IPS-18c (cell line): ENCODE results near the gene SCNN1B.
"Not testable (repeated sequence)": the region's sequence is repeated elsewhere in the genome, so short reads cannot be mapped to it uniquely, and the experiment has no call there.

Source experiments
- H3K4me3 ChIP-seq: 2 replicates; pipeline ENCODE4 v1.7.0; 2013; ENCODE audit warnings: low read depth, mild to moderate bottlenecking, low read length, moderate library complexity; ENCODE audit not compliant: insufficient read depth
- H3K9me3 ChIP-seq: one replicate; pipeline ENCODE4 v1.6.1; 2013; ENCODE audit warnings: mild to moderate bottlenecking, low read length, moderate library complexity; ENCODE audit not compliant: control insufficient read depth, insufficient read depth

SCNN1B gene

DNA sequence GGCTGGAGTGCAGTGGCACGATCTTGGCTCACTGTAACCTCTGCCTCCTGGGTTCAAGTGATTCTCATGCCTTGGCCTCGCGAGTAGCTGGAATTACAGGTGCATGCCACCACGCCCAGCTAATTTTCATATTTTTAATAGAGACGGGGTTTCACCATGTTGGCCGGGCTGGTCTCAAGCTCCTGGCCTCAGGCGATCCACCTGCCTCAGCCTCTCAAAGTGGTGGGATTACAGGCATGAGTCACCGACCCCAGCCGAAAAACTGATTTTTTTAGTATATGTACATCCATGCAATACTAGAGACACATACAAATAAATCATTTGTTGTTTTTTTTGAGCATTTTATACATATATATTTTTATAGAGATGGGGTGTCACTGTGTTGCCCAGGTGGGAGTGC lies 79.6 kb downstream of the SCNN1B start:
- not testable (repeated sequence) for H3K4me3 ChIP-seq, H3K9me3 ChIP-seq

DNA sequence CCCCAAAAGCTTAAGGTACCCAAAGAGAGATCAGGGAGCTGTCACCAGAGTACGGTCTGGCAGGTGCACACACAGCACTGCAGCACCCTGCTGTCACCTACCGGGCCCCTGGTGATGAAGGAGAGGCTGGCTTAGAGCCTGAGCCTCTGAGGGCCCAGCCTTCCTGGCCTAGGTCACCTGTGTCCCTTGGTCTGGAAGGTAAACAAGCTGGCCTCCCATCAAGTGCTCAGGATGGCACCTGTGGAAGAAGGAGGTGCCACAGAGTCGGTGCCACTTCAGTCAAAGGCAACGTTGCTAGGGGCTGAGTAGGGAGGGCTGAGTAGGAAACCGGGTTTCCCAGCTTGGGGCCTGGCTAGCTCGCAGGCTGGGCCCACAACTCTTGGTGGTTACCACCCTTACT lies 80.2 kb downstream of the SCNN1B start:
- H3K9me3 ChIP-seq: no peaks in the 10 kb centered on the region
- H3K4me3 ChIP-seq: no peak overlapping the region

DNA sequence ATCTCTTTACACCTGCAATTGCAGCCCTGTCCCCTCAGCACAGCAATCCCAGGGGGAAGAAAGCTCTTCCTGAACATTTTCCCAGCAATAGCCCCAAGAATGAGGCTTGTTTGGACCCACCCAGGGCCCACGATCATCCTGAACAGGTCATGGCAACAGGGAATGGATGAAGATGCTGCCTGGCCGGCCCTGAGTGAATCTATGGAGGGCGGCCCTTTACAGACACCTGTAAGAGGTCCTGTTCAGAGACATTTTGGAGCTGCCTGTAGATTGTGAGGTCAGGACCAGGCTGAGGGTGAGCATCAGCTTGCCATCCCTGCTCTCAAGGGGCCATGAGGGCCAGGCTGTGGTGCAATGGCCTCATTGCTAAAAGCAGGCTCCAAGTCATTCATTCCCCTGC lies 81.8 kb downstream of the SCNN1B start:
- Histone ChIP-seq H3K9me3 (no peaks in the 10 kb centered on the region), H3K4me3 (no peak overlapping the region)

DNA sequence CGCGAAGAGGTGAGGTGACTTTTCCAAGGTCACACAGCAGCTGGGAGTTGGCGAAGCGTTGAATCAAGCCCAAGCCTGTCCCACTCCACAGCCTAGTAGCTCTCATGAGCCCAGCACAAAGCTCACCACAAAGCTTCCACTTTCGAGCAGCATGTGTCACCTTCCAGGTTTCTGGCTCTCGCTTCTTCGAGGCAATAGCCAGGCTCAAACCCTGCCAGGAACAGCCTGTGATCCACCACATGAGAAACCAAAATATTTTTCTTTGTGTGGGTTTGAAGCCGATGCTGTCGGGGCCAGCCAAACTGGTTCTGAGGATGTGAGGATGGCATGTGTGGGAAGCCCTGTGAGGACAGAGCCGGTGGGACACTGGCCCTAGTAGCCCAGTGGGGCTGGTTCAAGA lies 82.8 kb downstream of the SCNN1B start:
- H3K9me3 ChIP-seq: no peaks in the 10 kb centered on the region
- no peak overlapping the region for H3K4me3 ChIP-seq

DNA sequence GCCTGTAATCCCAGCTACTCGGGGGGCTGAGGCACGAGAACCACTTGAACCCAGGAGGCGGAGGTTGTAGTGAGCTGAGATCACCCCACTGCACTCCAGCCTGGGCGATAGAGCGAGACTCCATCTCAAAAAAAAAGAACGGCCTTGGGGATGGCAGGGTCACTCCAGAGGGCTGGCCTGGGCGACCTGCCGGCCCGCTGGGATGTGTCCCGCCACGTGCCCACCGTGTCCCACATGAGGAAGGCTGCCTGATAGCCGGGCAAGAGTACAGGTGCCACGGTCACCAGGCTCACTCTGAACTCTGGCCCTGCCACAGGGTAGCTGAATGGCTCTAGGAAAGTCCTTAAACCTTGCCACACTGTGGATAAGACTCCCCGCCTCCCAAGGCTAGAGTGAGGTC lies 83.3 kb downstream of the SCNN1B start:
- Histone ChIP-seq H3K4me3 (no peak overlapping the region), H3K9me3 (peaks cover 2% of the 10 kb centered on the region)

DNA sequence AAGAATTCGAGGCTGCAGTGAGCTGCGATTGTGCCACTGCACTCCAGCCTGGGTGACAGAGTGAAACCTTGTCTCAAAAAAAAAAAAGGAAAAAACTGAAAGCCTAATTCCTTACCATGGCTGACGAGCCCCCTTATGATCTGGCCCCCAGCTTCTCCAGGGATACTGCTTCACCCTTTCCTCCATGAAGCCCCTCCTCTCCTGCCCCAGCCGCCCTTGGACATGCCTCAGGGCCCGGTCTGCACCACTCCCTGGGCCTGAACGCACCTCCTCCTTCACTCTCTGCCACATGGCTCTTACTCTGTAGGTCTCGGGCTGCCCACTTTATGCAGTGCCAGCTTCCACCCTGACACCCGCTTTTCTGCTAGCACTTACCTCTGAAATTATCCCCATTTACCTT lies 85.6 kb downstream of the SCNN1B start:
- Histone ChIP-seq H3K9me3 (peaks cover 2% of the 10 kb centered on the region), H3K4me3 (no peak overlapping the region)

DNA sequence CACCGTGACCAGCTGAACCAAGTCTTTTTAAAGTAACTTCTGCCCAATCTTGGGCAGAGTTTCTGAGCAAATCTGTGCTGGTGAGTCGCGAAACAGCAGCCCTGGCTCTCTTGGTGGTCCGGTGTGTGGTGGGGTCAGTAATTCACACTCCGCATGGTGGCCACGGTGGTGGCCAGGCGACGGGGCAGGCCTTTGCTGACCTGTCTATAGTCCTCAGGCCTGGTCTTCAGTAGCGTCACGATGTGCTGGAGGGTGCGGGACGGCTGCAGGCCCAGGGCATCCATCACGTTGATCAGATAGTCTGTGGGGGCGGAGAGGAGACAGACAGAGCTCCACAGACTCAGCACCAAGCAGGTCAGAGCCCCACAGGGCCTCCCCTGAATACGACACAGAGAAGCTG lies 86.7 kb downstream of the SCNN1B start:
- peaks cover 2% of the 10 kb centered on the region for H3K9me3 ChIP-seq
- H3K4me3 ChIP-seq: no peak overlapping the region

DNA sequence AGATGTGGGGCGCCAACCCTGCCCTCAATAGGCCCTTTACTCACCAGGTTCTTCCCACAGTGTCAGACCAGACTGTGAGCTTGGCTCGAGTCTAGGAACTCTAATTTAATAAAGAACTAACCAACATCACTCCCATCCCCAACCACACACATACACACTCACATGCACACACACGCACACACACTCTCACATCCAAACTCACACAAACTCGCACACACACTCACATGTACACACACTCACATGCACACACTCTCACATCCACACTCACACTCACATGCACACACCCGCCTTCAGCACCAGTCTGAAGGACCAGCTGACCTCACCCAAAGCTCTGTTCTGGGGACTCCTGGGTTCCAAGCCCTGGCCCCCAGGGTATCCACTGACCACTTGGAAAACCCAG lies 87.1 kb downstream of the SCNN1B start:
- H3K9me3 ChIP-seq: peaks cover 2% of the 10 kb centered on the region
- no peak overlapping the region for H3K4me3 ChIP-seq

DNA sequence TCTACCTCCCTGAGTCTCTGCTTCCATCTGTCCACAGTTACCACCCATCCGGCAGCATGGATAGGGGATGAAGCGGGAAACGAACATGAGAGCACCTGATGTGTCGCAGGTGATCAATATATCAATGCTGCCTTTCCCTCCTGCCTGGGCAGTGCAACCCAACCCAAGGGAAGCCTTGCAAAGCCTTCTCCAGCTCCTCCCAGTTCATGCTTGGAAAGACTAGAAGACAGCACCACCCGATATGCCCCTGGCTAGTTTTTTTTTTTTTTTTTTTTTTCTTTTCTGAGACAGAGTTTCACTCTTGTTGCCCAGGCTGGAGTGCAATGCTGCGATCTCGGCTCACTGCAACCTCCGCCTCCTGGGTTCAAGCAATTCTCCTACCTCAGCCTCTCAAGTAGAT lies 87.8 kb downstream of the SCNN1B start:
- H3K9me3 ChIP-seq, H3K4me3 ChIP-seq: not testable (repeated sequence)

DNA sequence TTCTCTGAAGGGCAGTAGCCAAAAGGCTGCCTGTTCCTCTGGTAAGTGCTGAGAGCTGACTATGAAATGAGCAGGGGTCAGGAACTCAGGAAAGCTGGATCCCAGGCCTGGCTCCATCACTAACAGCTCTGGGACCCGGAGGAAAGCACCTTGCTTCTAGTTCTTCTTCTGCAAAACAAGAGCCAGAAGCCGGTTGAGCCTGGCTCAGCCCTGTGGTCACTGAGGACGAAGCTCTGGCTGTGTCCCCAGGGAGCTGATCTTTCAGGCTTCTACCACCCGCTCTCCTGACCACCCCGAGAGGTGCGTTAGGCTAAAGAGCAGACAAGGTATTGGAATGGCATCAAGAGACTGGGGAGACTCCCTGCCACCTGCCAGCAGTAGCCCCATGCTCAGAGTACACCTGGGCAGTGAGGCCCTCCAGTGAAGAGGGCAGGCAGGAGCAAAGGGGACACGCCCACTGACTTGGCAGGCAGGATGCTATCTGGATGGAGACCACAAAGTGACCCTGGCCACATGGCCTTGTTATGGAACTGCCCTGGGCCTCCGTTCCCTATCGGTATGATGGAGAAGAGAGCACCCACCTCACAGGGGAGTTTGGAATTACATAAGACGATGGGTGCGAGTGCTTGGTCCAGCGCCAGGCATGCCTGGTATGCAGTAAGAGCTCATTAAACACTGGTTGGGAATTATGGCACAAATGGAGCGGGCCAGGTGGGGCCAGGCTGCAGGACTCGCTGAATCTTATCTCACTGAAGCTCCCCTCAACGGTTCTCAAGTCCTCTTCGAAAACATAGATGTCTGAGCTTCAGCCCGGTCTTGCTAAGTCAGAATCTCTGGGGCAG lies 89.5 kb downstream of the SCNN1B start:
- peaks cover 2% of the 10 kb centered on the region for H3K9me3 ChIP-seq
- H3K4me3 ChIP-seq: no peak overlapping the region

DNA sequence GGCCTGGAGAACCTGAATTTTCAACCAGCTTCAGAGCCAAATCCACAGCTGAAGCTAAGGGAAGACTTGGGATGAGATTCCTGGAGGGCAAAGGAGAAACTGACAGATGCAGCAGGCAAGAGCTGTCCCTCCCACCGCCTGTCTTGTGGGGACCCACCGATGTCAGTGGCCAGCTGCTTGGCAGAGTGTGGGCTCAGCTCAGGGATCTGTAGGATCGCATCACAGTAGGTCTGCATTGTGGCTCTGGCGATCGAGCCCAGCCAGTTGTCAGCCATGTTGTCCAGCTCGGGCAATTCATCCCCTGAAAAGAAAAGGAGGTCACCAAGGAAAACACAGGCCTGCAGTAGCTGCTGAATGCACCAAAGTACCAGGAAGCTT lies 90.1 kb downstream of the SCNN1B start:
- Histone ChIP-seq H3K4me3 (no peak overlapping the region), H3K9me3 (peaks cover 2% of the 10 kb centered on the region)

DNA sequence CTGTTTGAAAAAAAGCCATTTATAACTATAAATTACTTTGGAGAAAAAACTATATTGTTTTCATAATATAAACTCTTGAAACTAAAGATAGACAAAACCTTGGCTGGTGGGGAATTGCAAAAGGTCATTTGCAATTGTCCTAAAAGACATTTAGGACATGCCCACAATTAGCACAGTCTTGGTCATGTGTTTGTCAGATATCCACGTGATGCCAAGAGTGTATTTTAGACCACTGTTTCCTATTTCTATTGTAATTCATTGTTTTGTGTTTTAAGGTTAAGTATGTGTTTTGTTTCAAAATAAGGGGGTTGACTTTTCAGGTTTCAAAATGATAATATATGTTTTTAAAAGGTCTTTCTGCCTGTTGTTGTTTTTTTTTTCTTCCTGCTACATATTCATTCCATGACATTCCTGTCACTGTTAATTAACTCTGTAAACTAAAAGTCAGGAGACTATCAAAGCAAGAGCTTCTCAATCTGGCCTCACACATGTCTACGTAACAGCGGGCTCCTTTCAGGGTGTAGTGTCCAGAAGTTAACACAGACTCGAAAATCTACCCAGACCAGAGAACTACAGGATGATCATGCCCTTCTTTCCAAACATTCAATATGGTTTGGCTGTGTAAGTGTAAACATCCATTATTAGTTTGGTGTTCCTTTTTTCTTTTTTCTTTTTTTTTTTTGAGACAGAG lies 92.2 kb downstream of the SCNN1B start:
- peaks cover 2% of the 10 kb centered on the region for H3K9me3 ChIP-seq

DNA sequence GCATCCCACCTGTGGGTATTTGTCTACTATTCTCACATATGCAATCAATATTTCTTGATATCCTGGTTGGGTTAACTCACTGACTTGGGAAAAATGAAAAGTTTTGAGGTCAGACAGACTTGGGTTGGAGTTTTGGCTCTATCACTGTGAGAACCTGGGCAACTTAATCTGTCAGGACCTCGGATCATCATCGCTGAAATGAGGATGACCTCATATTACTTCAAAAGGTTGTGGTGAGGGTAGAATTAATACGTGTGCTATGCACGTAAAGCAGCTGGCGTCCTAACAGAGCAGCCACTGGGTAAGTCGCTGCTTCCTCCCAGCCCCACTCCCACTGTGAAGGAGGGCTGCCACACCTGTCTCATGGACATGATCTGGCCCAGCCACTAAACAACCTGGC lies 93.6 kb downstream of the SCNN1B start:
- H3K4me3 ChIP-seq: no peak overlapping the region
- H3K9me3 ChIP-seq: no peaks in the 10 kb centered on the region

More for the DNA sequence above, 92.2 kb downstream of the SCNN1B start:
- H3K4me3 ChIP-seq: no peak overlapping the region

DNA sequence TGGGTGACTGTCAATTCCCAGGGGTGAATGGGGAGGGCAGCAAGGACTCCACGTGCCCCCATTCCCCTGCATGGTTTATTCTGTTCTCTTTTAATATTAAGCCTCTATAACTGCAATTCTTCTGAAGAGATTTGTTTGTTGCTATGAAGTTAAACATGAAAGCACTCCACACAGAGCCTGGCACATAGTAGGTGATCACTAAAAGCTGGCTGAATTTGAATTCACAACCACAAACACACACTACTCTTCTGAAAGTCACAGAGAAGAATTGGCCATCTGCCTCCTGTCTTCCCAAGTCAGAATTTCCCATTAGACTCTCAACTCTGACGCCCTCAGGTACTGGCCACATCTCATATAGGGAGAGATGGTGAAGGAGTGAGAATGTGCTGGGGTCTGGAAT lies 95.4 kb downstream of the SCNN1B start:
- H3K4me3 ChIP-seq: no peak overlapping the region
- H3K9me3 ChIP-seq: no peaks in the 10 kb centered on the region

DNA sequence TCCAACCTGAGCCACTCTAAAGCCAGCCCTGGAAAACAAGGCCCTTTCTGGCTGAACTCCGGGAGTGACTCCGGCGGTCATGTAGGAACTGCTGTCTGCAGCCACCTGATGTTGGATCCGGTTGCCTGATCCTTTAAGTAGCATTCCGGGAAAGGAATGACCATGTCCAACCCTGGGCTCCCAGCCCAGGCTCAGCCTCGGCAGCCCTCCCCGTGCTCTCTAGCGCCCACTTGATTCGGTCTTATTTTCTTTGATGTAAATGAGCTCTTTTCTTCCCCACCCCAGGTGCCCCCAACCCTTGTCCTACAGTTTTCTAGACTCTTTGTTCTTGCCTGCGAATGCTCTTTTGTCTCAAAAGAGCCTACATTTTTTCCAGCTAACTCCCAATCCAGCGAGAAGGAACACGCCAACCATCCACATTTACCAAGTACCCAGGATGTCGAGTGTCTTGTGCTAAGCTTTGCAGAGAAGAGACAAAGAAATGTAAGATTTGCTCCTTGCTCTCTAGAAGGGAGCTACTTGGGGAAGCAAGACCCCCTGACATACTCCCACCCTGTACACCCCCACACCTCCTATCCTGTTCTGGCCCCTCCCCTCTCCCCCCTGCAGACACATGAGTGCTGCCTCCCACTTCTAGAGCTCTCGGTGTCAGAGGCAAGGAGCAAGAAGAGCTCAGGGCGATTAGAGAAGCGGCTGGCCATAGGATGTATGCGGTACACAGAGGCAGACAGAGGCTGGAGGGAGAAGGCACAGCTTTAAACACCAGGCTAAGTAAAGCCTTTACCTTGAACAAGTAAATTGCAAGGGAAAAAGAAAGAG lies 97.1 kb downstream of the SCNN1B start:
- Histone ChIP-seq H3K4me3 (peak overlapping the region; percentile 26; the same call in 1 of the 2 replicates), H3K9me3 (no peaks in the 10 kb centered on the region)

DNA sequence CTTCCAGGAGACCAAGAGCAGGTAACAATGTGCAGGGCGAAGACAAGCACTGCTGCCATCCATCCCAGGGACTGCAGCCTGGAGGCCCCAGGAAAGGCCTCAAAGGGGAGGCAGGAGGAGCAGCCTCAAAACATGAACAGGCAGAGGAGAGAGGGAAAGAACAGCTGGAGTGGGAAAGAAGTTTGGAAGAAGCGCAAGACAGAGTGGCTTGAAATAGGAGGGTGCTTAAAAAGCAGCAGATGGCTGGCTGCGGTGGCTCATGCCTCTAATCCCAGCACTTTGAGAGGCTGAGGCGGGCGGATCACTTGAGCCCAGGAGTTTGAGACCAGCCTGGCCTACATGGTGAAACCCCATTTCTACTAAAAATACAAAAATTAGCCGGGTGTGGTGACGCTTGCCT lies 98.3 kb downstream of the SCNN1B start:
- H3K9me3 ChIP-seq, H3K4me3 ChIP-seq: not testable (repeated sequence)

DNA sequence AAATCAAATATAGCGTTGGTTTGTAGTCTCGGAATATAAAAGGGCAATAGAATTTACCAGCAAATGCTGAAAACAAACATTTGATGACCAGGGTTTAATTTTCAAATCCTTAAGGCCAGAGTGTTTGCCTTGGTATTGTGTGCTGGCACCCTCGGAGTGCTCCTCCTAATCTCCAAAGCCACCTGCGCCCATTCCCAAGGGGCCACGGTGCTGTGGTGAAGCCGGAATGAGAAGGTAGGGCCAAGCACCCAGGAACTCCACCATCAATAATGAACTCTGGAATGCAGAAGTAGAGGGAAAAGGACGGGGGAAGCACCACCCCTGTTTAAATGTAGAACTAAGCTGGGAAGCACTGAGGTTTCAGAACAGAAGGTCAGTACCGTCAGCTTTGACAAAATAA lies 99.0 kb downstream of the SCNN1B start:
- Histone ChIP-seq H3K4me3 (no peak overlapping the region), H3K9me3 (no peaks in the 10 kb centered on the region)

DNA sequence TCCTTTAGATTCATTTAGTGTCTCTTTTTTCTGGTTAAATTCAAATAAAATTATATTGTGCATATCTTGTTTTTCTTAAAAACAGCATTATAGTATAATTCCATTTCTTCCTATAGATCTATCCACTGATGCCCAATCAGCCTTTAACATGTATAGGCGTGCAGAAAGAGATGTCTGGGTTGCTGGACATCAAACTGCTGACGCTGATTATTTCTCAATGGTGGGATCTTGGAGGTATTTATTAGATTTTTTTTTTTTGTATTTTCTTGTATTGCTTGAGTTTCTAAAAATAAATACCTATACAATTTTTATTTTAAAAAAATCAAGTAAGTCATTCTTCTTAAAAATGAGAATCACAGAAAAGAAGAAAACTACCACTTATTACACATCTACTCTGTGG lies 100.0 kb downstream of the SCNN1B start:
- H3K9me3 ChIP-seq: no peaks in the 10 kb centered on the region
- H3K4me3 ChIP-seq: no peak overlapping the region
